ENCODE results near the gene MAPK11. TPM values are rescaled to one million over a fixed set of nuclear protein-coding genes. Genes with fewer than 3 reads are reported as not detected.
A peak's percentile ranks its signal among the peaks of the same experiment; 100 is the strongest.

The MAPK11 gene
- total RNA-seq, 1 donor from 2014 or later, result not detected

DNA sequence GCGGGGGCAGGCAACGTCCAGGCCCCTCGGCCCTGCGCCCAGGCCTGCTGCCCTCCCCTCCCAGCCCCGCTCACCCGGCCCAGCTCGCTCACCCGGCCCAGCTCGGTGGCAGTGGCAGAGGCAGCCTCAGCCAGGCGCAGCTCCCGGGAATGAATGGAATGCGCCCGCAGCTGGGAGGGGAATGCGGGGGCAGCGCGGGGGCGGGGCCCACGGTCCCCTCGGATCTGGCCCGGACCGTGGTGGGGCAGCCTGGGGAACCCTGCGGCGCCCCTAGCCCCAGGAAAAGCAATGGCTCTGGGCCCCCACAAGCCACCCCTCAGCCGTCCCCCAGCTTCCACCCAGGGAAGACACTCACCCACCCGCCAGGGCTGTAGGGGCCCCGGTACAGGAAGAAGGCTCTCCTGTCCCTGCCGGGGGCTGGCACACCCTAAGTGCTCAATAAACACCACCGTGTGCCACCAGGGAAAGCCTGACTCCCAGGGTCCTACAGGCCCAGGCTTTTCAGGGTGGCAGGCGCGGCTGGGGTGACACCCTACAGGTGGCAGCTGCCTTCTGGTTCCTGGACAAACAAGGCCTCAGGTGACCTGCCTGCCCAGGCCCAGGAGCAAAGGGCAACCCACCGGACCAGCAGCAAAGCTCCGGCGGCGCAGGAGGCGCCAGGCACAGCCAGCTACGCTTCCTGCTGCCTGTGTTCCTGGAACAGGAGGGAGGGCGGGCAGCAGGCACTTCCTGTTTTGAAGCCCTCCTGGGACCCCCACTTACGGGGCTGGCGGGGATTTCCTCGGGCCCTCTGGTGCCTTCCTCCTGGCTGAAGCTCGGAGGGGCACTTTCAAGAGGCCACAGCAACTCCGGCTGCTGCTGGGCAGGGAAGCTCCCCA is 23.5 kb upstream of the MAPK11 start:
- H3K4me3 ChIP-seq, result peak overlapping the region; percentile 27

DNA sequence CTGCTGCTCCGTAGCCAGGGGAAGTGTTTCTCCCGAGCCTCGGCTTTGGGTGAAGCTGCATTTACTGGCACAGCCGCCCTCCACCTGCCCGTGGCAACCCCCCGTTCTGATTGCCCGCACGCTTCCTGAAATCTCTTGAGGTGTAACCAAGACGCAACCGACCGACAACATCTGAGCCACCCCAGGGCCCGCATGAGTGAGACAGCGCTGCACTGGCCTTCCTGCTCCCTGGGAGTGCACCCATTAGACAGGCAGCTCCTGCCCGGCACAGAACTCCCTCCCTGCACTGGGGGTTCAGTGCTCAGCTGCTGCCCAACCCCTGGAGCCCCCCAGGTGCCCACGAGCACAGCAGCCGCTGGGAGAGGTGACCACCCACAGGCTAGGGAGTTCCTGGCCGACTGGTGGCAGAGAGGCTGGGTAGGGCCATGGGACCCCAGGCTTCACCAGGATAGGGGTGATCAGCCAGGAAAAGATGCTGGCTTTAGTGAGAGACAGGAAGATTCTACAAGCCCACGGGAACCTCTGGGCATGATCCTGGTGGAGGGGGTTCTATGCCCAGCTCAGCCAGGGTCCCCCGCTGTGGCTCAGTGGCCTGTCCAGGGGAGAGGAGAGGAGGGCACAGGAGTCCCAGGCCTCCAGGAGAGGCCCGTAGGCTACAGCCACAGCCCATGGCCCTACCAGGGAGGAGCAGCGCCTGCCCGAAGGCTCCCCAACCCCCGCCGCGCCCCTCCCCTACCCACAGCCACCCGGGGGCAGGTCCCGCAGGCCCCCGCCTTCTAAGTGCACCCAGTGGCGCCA is 22.7 kb upstream of the MAPK11 start:
- peak overlapping the region; percentile 2 for H3K9ac ChIP-seq
- no peak for DNase-seq (ENCODE audit: low spot score)
- peaks cover 17% of the 10 kb centered on the region for H3F3A ChIP-seq (ENCODE audit: low read depth)
- Mint-ChIP-seq H3K36me3 (peaks cover 3% of the 10 kb centered on the region), H3K27ac (peak overlapping the region; percentile 53), H3K27me3 (ENCODE audit: insufficient read depth, low read depth) (peaks cover 5% of the 10 kb centered on the region), H3K9me3 (no peaks in the 10 kb centered on the region), H3K4me1 (peaks cover 25% of the 10 kb centered on the region), H3K4me3 (peak overlapping the region; percentile 70)
- H4K20me1 ChIP-seq (ENCODE audit: low read depth), result peaks cover 87% of the 10 kb centered on the region
- peak overlapping the region; percentile 27 for H3K4me3 ChIP-seq
- no peak overlapping the region for H2AFZ ChIP-seq (replicated peaks)
- no peaks in the 10 kb centered on the region for H3K27me3 ChIP-seq
- H3K36me3 ChIP-seq, result no peaks in the 10 kb centered on the region
- no peaks in the 10 kb centered on the region for H3K9me3 ChIP-seq (ENCODE audit: low read depth)
- peaks cover 59% of the 10 kb centered on the region for H3K79me2 ChIP-seq (ENCODE audit: low read depth)
- H3K4me1 ChIP-seq, result peaks cover 23% of the 10 kb centered on the region
- H3K4me2 ChIP-seq, result peak overlapping the region; percentile 73
- H3K27ac ChIP-seq, result peak overlapping the region; percentile 24
- TF ChIP-seq EZH2 (IDR thresholded peaks at IDR 0.05) (no peak), EZH2phosphoT487 (IDR thresholded peaks at IDR 0.05) (no peak)
- TF ChIP-seq, protein P1, sequence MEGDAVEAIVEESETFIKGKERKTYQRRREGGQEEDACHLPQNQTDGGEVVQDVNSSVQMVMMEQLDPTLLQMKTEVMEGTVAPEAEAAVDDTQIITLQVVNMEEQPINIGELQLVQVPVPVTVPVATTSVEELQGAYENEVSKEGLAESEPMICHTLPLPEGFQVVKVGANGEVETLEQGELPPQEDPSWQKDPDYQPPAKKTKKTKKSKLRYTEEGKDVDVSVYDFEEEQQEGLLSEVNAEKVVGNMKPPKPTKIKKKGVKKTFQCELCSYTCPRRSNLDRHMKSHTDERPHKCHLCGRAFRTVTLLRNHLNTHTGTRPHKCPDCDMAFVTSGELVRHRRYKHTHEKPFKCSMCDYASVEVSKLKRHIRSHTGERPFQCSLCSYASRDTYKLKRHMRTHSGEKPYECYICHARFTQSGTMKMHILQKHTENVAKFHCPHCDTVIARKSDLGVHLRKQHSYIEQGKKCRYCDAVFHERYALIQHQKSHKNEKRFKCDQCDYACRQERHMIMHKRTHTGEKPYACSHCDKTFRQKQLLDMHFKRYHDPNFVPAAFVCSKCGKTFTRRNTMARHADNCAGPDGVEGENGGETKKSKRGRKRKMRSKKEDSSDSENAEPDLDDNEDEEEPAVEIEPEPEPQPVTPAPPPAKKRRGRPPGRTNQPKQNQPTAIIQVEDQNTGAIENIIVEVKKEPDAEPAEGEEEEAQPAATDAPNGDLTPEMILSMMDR (IDR thresholded peaks at IDR 0.05), result no peak

More for the DNA sequence above, 23.5 kb upstream of the MAPK11 start:
- Histone ChIP-seq H3K4me1 (peaks cover 24% of the 10 kb centered on the region), H4K20me1 (ENCODE audit: low read depth) (peaks cover 92% of the 10 kb centered on the region), H3F3A (ENCODE audit: low read depth) (peaks cover 17% of the 10 kb centered on the region), H3K27ac (peak overlapping the region; percentile 87), H2AFZ (replicated peaks) (no peak overlapping the region), H3K27me3 (no peaks in the 10 kb centered on the region), H3K9me3 (ENCODE audit: low read depth) (no peaks in the 10 kb centered on the region), H3K4me2 (peak overlapping the region; percentile 73), H3K36me3 (no peaks in the 10 kb centered on the region), H3K79me2 (ENCODE audit: low read depth) (peaks cover 67% of the 10 kb centered on the region), H3K9ac (peak overlapping the region; percentile 2)
- Mint-ChIP-seq H3K27ac (no peak overlapping the region), H3K27me3 (ENCODE audit: insufficient read depth, low read depth) (peaks cover 7% of the 10 kb centered on the region), H3K4me3 (no peak overlapping the region), H3K4me1 (peaks cover 30% of the 10 kb centered on the region), H3K9me3 (no peaks in the 10 kb centered on the region), H3K36me3 (peaks cover 2% of the 10 kb centered on the region)
- peak; percentile 94 for DNase-seq (ENCODE audit: low spot score)
- TF ChIP-seq, protein P1 (IDR thresholded peaks at IDR 0.05), result no peak
- TF ChIP-seq EZH2 (IDR thresholded peaks at IDR 0.05) (no peak), EZH2phosphoT487 (IDR thresholded peaks at IDR 0.05) (no peak)

- Mint-ChIP-seq H3K9me3 (no peaks in the 10 kb centered on the region), H3K36me3 (peaks cover 2% of the 10 kb centered on the region), H3K4me3 (no peak overlapping the region), H3K27ac (no peak overlapping the region), H3K27me3 (ENCODE audit: insufficient read depth, low read depth) (peaks cover 3% of the 10 kb centered on the region), H3K4me1 (peaks cover 14% of the 10 kb centered on the region)
- H2AFZ ChIP-seq (replicated peaks), result no peak overlapping the region
- no peak overlapping the region for H3K4me2 ChIP-seq
- no peaks in the 10 kb centered on the region for H3K9me3 ChIP-seq (ENCODE audit: low read depth)
- no peak for DNase-seq (ENCODE audit: low spot score)
- TF ChIP-seq, protein P1 (IDR thresholded peaks at IDR 0.05), result no peak
- H4K20me1 ChIP-seq (ENCODE audit: low read depth), result peaks cover 72% of the 10 kb centered on the region
- peaks cover 12% of the 10 kb centered on the region for H3F3A ChIP-seq (ENCODE audit: low read depth)
- H3K9ac ChIP-seq, result no peak overlapping the region
- H3K4me3 ChIP-seq, result no peak overlapping the region
- no peak overlapping the region for H3K27ac ChIP-seq
- peaks cover 23% of the 10 kb centered on the region for H3K4me1 ChIP-seq
- H3K27me3 ChIP-seq, result no peaks in the 10 kb centered on the region
- H3K36me3 ChIP-seq, result no peaks in the 10 kb centered on the region
- H3K79me2 ChIP-seq (ENCODE audit: low read depth), result peaks cover 34% of the 10 kb centered on the region
Measured at GRCh38 chr22:50289942-50290630, 19.9 kb upstream of the MAPK11 start.
